Tibial artery (tissue), 4 donors: ENCODE measurements around the gene CHSY3.

Experiments
- DNase-seq, 2 donors: peaks; one replicate each; pipeline ENCODE4 v3.0.0-alpha.2; 2019
- H3K27ac ChIP-seq, 2 donors: fragments of 200-600 bp; sonication (generic) in 1 of 2; 1 replicate in 1 of 2; 2 replicates in 1 of 2; pipeline ENCODE4 v1.5.1; 2018 to 2019; ENCODE audit warnings: mild to moderate bottlenecking in 1 of 2
- H3K27me3 ChIP-seq, 2 donors: fragments of 200-600 bp; sonication (generic) in 1 of 2; one replicate each; pipeline versions ENCODE4 v1.5.1 to v1.6.0; 2016 to 2019
- H3K36me3 ChIP-seq, 3 donors: fragments of 200-600 bp; sonication (generic) in 2 of 3; one replicate each; pipeline ENCODE4 v1.5.1; 2016 to 2019; ENCODE audit warnings: mild to moderate bottlenecking in 2 of 3
- H3K4me1 ChIP-seq, 4 donors: fragments of 200-600 bp; sonication (generic) in 2 of 4; 1 replicate in 3 of 4; 2 replicates in 1 of 4; pipeline ENCODE4 v1.5.1; 2016 to 2019
- H3K4me3 ChIP-seq, 2 donors: fragments of 200-600 bp; sonication (generic) in 1 of 2; 1 replicate in 1 of 2; 2 replicates in 1 of 2; pipeline ENCODE4 v1.5.1; 2018 to 2019; ENCODE audit warnings: mild to moderate bottlenecking in 2 of 2
- H3K9me3 ChIP-seq, 3 donors: fragments of 200-600 bp; sonication (generic) in 1 of 3; one replicate each; pipeline ENCODE4 v1.5.1; 2016 to 2019
- CTCF ChIP-seq, 2 experiments: fragments of 200-600 bp in 1 of 2; fragments of 450-650 bp in 1 of 2; IDR thresholded peaks; one replicate each; pipeline ENCODE4 v1.5.1; 2017 to 2019; ENCODE audit warnings: antibody characterized with exemption in 2 of 2, mild to moderate bottlenecking in 1 of 2, moderate library complexity in 1 of 2
- intact Hi-C: fragments of 100-400 bp; cut with DNase I; formaldehyde crosslinking; loops from one replicate; pipeline ENCODE4 v1.15.0; 2023; ENCODE audit warnings: low total_unique reads

CHSY3 gene

GRCh38 chr5:129906177-129906887, 2.1 kb downstream of the CHSY3 start:
- H3K4me3 ChIP-seq: peak overlapping the region; percentile 88 to 93
- DNase-seq: peak in 1 of 2 donors; percentile 31

GRCh38 chr5:129909225-129909624, 5.0 kb downstream of the CHSY3 start:
- Histone ChIP-seq H3K36me3 (peaks cover 0 to 3% (median 0%) of the 10 kb centered on the region in 3 donors), H3K27me3 (no peaks in the 10 kb centered on the region)

More at GRCh38 chr5:129906177-129906887, 2.1 kb downstream of the CHSY3 start:
- Histone ChIP-seq H3K27ac (peak overlapping the region; percentile 58 to 89), H3K36me3 (peaks cover 0 to 3% (median 0%) of the 10 kb centered on the region in 3 donors), H3K9me3 (no peaks in the 10 kb centered on the region), H3K4me1 (peaks cover 0 to 24% (median 11%) of the 10 kb centered on the region in 4 donors), H3K27me3 (no peaks in the 10 kb centered on the region)
- TF ChIP-seq CTCF (IDR thresholded peaks at IDR 0.05): no peak
- intact Hi-C loops: loop anchor here (10.0 kb wide), 2 partner anchors 58 to 1258 kb away; partner anchors contain the start of gene HINT1

GRCh38 chr5:129912601-129913255, 8.5 kb downstream of the CHSY3 start:
- no peak for TF ChIP-seq CTCF (IDR thresholded peaks at IDR 0.05)
- H3K4me3 ChIP-seq: no peak overlapping the region
- H3K27ac ChIP-seq: no peak overlapping the region
- intact Hi-C loops: no loop called here
- H3K9me3 ChIP-seq: no peaks in the 10 kb centered on the region
- peaks cover 0 to 26% (median 0%) of the 10 kb centered on the region in 4 donors for H3K4me1 ChIP-seq
- peaks cover 0 to 3% (median 0%) of the 10 kb centered on the region in 3 donors for H3K36me3 ChIP-seq
- DNase-seq: no peak
- H3K27me3 ChIP-seq: no peaks in the 10 kb centered on the region

More at GRCh38 chr5:129909225-129909624, 5.0 kb downstream of the CHSY3 start:
- Histone ChIP-seq H3K4me1 (peaks cover 0 to 33% (median 8%) of the 10 kb centered on the region in 4 donors), H3K4me3 (peak overlapping the region in 1 of 2 donors; percentile 7), H3K9me3 (no peaks in the 10 kb centered on the region), H3K27ac (no peak overlapping the region)
- intact Hi-C loops: loop anchor here (10.0 kb wide), 2 partner anchors 56 to 1256 kb away; partner anchors contain the start of gene HINT1
- TF ChIP-seq CTCF (IDR thresholded peaks at IDR 0.05): no peak
- DNase-seq: no peak

GRCh38 chr5:129915415-129915814, 11.2 kb downstream of the CHSY3 start:
- Histone ChIP-seq H3K27ac (no peak overlapping the region), H3K27me3 (no peaks in the 10 kb centered on the region), H3K36me3 (peaks cover 0 to 1% (median 0%) of the 10 kb centered on the region in 3 donors), H3K4me1 (peaks cover 0 to 15% (median 0%) of the 10 kb centered on the region in 4 donors), H3K9me3 (no peaks in the 10 kb centered on the region), H3K4me3 (no peak overlapping the region)
- no peak for DNase-seq
- TF ChIP-seq CTCF (IDR thresholded peaks at IDR 0.05): no peak
- intact Hi-C loops: no loop called here

- Histone ChIP-seq H3K9me3 (no peaks in the 10 kb centered on the region), H3K27ac (no peak overlapping the region), H3K36me3 (peaks cover 5 to 6% (median 6%) of the 10 kb centered on the region in 3 donors), H3K27me3 (no peaks in the 10 kb centered on the region), H3K4me1 (peaks cover 0 to 14% (median 0%) of the 10 kb centered on the region in 4 donors), H3K4me3 (no peak overlapping the region)
- TF ChIP-seq CTCF (IDR thresholded peaks at IDR 0.05): no peak
- DNase-seq: no peak
- intact Hi-C loops: no loop called here
Observed at GRCh38 chr5:129917224-129917623, 13.0 kb downstream of the CHSY3 start.
